Esophagus (tissue), 2 donors: Measurements from ENCODE around the gene GALNS. TPM values are rescaled to one million over a fixed set of nuclear protein-coding genes. Genes with fewer than 3 reads are reported as not detected.

Experiments used
- H3K27ac ChIP-seq, 2 donors: one replicate each; pipeline ENCODE4 v1.5.1; 2013; ENCODE audit warnings: low read depth in 2 of 2, mild to moderate bottlenecking in 2 of 2, inconsistent platforms in 1 of 2, low read length in 1 of 2, moderate library complexity in 1 of 2
- H3K27me3 ChIP-seq, 2 donors: one replicate each; pipeline ENCODE4 v1.6.1; 2013; ENCODE audit warnings: low read length in 2 of 2, control low read depth in 1 of 2, mild to moderate bottlenecking in 1 of 2; ENCODE audit not compliant: insufficient read depth in 2 of 2, control insufficient read depth in 1 of 2
- H3K36me3 ChIP-seq, 2 donors: one replicate each; pipeline ENCODE4 v1.6.1; 2013; ENCODE audit warnings: low read length in 1 of 2; ENCODE audit not compliant: control insufficient read depth in 2 of 2, insufficient read depth in 2 of 2
- H3K4me1 ChIP-seq, 2 donors: one replicate each; pipeline ENCODE4 v1.6.1; 2013; ENCODE audit warnings: low read length in 1 of 2; ENCODE audit not compliant: control insufficient read depth in 2 of 2, insufficient read depth in 2 of 2
- H3K4me3 ChIP-seq, 2 donors: one replicate each; pipeline ENCODE4 v1.5.1; 2013; ENCODE audit warnings: low read length in 2 of 2, mild to moderate bottlenecking in 2 of 2, low read depth in 1 of 2, moderate library complexity in 1 of 2
- H3K9me3 ChIP-seq, 2 donors: one replicate each; pipeline ENCODE4 v1.6.1; 2013; ENCODE audit warnings: mild to moderate bottlenecking in 2 of 2, low read depth in 1 of 2, low read length in 1 of 2, moderate library complexity in 1 of 2; ENCODE audit not compliant: control insufficient read depth in 2 of 2, insufficient read depth in 1 of 2
- WGBS, 2 donors: extraction: QIAGEN DNeasy Blood & Tissue Kit; methylation state at CpG; one replicate each; pipeline ENCODE4 v1.1.7; 2013; 5-methylcytosine and 5-hydroxymethylcytosine counted together
- polyA plus RNA-seq, 2 donors: library from polyadenylated mRNA; stranded (reverse); fragments of 200-250 nt; gene quantifications; one replicate each; pipeline ENCODE4 v1.2.3, GENCODE V29; 2013
- donor health status: healthy with polysubstance abuse.
- donor health status: Bipolar disorder and iron deficiency.

The GALNS gene, protein sequence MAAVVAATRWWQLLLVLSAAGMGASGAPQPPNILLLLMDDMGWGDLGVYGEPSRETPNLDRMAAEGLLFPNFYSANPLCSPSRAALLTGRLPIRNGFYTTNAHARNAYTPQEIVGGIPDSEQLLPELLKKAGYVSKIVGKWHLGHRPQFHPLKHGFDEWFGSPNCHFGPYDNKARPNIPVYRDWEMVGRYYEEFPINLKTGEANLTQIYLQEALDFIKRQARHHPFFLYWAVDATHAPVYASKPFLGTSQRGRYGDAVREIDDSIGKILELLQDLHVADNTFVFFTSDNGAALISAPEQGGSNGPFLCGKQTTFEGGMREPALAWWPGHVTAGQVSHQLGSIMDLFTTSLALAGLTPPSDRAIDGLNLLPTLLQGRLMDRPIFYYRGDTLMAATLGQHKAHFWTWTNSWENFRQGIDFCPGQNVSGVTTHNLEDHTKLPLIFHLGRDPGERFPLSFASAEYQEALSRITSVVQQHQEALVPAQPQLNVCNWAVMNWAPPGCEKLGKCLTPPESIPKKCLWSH
- 10 to 100 TPM; 10.7 to 20.4 TPM for polyA plus RNA-seq

DNA sequence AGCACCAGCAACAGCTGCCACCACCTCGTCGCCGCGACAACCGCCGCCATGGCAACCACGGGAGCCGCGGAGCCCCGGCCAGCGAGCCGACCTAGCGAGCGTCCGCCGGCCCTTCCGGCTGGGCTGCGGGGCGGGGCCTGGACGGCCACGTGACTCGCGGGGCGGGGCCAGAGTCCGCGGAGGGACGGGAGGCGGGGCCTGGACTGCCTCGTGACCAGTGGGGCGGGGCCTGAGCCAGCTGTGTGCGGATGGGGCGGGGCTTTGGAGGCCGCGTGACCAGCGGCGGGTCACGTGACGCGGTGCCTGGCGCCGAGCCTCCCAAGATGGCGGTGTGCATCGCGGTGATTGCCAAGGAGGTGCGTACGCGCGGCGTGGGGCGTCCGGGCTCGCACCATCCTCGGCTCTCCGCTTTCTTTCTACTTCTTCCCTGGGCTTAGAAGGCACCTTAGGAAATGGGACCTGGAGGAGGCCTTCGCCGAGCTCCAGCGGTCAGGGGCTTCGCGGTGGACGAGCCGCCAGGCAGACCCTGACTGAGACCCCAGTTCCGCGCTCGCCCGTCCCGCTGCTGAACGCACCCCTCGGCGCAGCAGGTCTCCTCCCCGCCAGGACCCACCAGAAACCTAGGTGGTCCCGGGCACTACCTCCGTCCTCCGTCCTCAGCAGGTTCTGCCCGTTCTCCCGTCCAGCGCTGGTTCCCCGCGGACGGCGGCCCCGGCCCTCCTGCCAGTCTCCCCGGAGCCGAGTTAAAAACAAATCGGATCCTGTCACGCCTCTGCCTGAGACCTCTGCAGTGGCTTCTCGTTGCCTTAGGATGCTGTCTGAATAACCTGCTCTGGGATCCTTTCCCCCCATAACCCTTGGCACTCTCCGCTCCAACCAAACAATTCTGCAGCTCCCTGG lies at the start of gene GALNS, which contains the start of gene TRAPPC2L:
TSS of gene GALNS (minus strand) at position 120 of the 900 bp plus-strand sequence. CDS start at position 50, 70 bp downstream.
TSS of gene TRAPPC2L (plus strand) at position 300 of the 900 bp plus-strand sequence. CDS start at position 324, 24 bp downstream.
- peaks cover 3 to 11% of the 10 kb centered on the region in 2 donors for H3K4me1 ChIP-seq
- no peaks in the 10 kb centered on the region for H3K27me3 ChIP-seq
- WGBS, 2 donors = 0 to 1% methylated on average over 74 to 87 of the region's 87 CpGs
- no peaks in the 10 kb centered on the region for H3K9me3 ChIP-seq
- peak within 1 kb of the TSS; percentile 78 to 89 for H3K27ac ChIP-seq
- peak within 1 kb of the TSS; percentile 82 to 93 for H3K4me3 ChIP-seq
- H3K36me3 ChIP-seq = peaks cover 3 to 28% of the 10 kb centered on the region in 2 donors

DNA sequence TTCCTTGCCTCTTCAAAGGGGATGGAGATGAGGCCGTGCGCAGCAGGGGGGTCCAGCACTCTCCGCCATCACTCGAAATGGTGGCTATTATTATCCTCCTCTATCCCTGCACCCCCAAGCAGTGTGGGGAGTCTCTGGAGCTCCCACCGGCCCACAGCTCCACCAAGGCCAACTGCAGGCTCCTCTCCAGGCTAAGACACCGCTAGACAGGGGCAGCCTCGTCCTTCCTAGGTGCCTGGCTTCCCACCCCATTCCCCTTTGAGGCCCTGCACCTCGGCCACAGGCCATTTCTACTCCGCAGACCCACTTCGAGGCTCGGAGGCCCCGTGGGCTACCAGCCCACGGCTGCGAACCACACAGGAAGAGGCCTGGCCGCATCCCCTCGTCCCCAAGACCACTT lies 49.3 kb upstream of the GALNS start:
- Histone ChIP-seq H3K4me3 (no peak overlapping the region), H3K27ac (no peak overlapping the region), H3K4me1 (peaks cover 2 to 13% of the 10 kb centered on the region in 2 donors), H3K36me3 (no peaks in the 10 kb centered on the region), H3K27me3 (no peaks in the 10 kb centered on the region), H3K9me3 (no peaks in the 10 kb centered on the region)
- 86% methylated on average over 16 of the region's 16 CpGs for WGBS, 2 donors

DNA sequence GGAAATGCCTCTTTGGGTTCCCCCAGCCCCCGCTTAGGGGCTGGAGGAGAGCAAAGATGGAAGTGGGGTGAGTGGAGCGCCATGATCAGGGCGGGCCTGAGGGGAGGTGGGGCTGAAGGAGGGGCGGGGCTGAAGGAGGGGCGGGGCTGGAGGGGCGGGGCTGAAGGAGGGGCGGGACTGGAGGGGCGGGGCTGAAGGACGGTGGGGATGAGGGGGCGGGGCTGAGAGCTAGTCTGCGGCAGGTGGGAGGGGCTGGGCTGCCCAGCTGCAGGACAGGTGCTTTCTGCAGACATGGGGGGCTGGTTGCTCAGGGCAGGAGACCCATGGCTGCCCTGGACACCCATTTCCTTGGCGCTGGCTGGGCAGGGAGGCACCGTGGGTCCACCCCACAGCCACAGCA lies 48.8 kb upstream of the GALNS start:
- Histone ChIP-seq H3K36me3 (no peaks in the 10 kb centered on the region), H3K27me3 (no peaks in the 10 kb centered on the region), H3K4me3 (no peak overlapping the region), H3K4me1 (peaks cover 2 to 13% of the 10 kb centered on the region in 2 donors), H3K9me3 (no peaks in the 10 kb centered on the region), H3K27ac (no peak overlapping the region)
- 44 to 47% methylated on average over 7 to 12 of the region's 13 CpGs for WGBS, 2 donors

DNA sequence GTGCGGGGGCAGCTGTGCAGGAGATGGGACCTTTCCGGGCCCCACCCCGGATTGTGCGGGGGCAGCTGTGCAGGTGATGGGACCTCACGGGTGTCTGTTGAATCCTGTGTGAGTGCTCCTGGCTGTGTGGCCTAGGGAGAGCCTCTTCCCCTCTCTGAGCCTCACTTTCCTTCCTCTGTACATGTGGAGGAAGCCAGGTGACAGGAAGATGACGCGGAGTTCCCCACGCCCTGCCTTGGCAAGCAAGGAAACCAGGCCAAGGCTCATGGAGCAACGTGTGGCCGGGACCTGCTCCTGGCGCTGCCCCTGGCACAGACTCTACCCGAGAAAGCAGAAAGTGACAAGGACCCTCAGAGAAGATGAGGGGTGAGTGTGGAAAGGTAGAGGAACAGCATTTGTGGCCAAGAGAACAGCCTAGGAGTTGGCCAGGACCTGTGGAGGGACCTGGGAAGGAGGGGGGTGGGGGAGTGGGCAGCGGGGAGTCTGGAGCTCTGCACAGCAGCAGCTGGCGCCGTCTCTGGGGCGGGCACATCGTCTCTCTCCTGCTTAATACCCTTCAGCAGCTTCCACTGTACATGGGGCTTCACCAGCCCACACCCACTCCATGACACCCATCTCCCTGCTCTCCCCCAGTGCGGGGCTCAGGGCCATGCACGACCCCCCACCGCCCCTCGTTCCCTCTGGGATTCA lies 48.1 kb upstream of the GALNS start:
- Histone ChIP-seq H3K27me3 (no peaks in the 10 kb centered on the region), H3K27ac (no peak overlapping the region), H3K9me3 (no peaks in the 10 kb centered on the region), H3K36me3 (no peaks in the 10 kb centered on the region), H3K4me3 (no peak overlapping the region), H3K4me1 (peaks cover 2 to 9% of the 10 kb centered on the region in 2 donors)
- WGBS, 2 donors = 66 to 70% methylated on average over 20 to 21 of the region's 21 CpGs

DNA sequence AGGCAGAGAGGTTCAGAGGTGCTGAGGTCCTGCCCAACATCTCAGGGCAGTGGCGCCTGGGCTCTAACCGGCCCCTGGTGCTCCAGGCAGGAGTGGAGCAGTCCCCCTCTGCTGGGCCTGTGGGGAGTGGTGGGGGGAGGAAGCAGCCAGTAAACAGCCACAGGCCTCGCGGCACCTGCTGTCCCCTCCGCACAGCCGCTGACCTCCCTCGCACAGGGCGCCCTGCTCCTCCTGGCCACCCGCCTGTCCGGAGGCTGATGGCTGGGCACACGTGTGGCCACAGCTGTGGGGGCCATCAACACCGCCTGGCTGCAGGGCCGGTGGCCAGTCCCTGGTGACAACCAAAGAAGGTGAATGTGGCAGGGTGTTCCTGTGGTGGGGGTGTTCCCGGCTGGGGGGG lies 46.5 kb upstream of the GALNS start:
- Histone ChIP-seq H3K27me3 (no peaks in the 10 kb centered on the region), H3K4me3 (no peak overlapping the region), H3K4me1 (peaks cover 0 to 6% of the 10 kb centered on the region in 2 donors), H3K9me3 (no peaks in the 10 kb centered on the region), H3K36me3 (no peaks in the 10 kb centered on the region), H3K27ac (no peak overlapping the region)
- 76 to 82% methylated on average over 9 to 14 of the region's 14 CpGs for WGBS, 2 donors

DNA sequence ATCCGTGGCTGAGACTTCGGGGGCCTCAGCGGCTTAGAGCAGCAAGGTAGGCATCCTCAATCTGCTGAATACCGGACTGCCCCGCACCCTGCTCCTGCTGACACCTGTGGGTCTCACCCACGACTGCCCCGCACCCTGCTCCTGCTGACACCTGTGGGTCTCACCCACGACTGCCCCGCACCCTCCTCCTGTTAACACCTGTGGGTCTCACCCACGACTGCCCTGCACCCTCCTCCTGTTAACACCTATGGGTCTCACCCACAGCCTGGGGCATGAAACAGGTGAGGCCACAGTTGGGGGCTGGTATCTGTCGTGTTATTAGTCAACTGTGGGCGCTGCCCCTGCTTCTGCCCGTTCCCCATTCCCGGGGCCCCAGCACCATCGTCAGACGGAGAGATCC lies 46.0 kb upstream of the GALNS start:
- H3K27me3 ChIP-seq = no peaks in the 10 kb centered on the region
- WGBS, 2 donors = 60 to 64% methylated on average over 15 to 16 of the region's 16 CpGs
- no peak overlapping the region for H3K27ac ChIP-seq

DNA sequence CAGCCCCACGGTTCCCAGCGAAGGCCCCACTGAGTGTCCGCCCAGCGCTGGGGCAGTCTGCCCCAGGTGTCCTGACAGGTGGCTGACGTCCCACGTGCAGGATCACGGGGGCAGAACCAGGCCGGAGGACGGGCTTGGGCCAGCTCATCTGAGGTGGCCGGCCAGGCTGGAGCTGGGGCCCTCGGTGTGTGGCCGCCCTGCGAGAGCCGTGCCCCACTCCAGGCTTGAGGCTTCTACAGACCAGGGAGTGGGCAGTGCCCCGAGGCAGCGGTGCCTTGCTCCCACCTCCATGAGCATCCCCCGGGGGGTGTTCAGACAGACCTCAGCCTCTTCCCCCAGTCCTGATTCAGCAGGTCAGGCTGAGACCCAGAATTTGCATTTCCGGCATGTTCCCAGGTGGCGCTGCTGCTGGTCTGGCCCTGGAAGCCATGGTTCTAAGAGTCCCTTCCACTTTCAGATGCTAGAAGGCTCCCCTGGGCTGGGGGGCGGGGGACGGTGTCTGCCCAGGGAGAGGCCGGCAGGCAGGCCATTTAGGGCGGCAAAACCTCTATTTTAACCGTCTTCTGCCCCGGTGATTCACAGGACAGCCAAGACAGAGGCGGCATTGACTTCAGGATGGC lies 45.1 kb upstream of the GALNS start:
- Histone ChIP-seq H3K9me3 (no peaks in the 10 kb centered on the region), H3K4me1 (peaks cover 0 to 2% of the 10 kb centered on the region in 2 donors), H3K27me3 (no peaks in the 10 kb centered on the region), H3K4me3 (no peak overlapping the region), H3K27ac (no peak overlapping the region), H3K36me3 (no peaks in the 10 kb centered on the region)
- WGBS, 2 donors = 83 to 84% methylated on average over 21 to 26 of the region's 26 CpGs

More for the DNA sequence above, 46.0 kb upstream of the GALNS start:
- Histone ChIP-seq H3K9me3 (no peaks in the 10 kb centered on the region), H3K4me3 (no peak overlapping the region), H3K36me3 (no peaks in the 10 kb centered on the region), H3K4me1 (peaks cover 0 to 6% of the 10 kb centered on the region in 2 donors)

DNA sequence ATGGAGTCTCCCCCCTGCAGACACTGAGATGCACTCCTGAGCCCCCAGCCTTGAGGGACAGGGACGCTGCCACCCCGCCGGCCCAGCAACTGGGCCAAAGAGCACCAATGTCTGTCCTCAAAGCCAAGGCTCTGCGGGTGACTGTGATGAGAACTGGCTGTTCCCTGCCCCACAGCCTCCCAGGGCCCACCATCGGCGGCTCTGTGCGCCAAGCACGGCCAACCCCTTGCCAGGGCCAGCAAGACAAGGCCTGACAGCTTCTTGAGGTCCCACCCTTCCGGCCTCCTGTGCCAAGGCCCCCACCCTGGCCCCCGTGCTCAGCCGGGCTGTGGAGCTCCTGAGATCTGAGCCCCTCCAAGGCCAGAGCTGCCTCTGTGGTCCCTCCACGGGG lies 43.9 kb upstream of the GALNS start:
- no peaks in the 10 kb centered on the region for H3K27me3 ChIP-seq
- no peaks in the 10 kb centered on the region for H3K36me3 ChIP-seq
- WGBS, 2 donors = 73 to 75% methylated on average over 12 of the region's 12 CpGs
- H3K4me3 ChIP-seq = no peak overlapping the region
- no peaks in the 10 kb centered on the region for H3K9me3 ChIP-seq
- H3K27ac ChIP-seq = no peak overlapping the region
- H3K4me1 ChIP-seq = no peaks in the 10 kb centered on the region
